Activated CD8-positive, alpha-beta T cell treated with anti-CD3 and anti-CD28 coated beads for 36 hours (primary cell): ENCODE results near the gene SMCO2. TPM values are rescaled to one million over a fixed set of nuclear protein-coding genes. Genes with fewer than 3 reads are reported as not detected.
"Not testable (repeated sequence)": the region's sequence is repeated elsewhere in the genome, so short reads cannot be mapped to it uniquely, and the experiment has no call there.

Experiments used
- ATAC-seq: fragments of 200-7000 bp; cut with Tn5 transposase; one replicate; pipeline ENCODE4 v1.10.0; 2021; ENCODE audit warnings: mild to moderate bottlenecking, moderate library complexity
- CTCF ChIA-PET: fragments of 350-600 bp; sonication (Branson Sonifier 250); formaldehyde crosslinking; loops from one replicate; lab custom pipeline; 2021; ENCODE audit warnings: antibody characterized with exemption; lab: Charles Lee
- POLR2A ChIA-PET: fragments of 350-600 bp; sonication (Branson Sonifier 250); formaldehyde crosslinking; loops from one replicate; lab custom pipeline; 2021; ENCODE audit warnings: antibody characterized with exemption; lab: Charles Lee
- DNase-seq: peaks from one replicate; pipeline ENCODE4 v3.0.0-alpha.2; 2020
- H3K27ac Mint-ChIP-seq: one replicate; pipeline ENCODE4 v1.8.0; 2021; ENCODE audit warnings: mild to moderate bottlenecking, mixed read lengths
- H3K27me3 Mint-ChIP-seq: one replicate; pipeline ENCODE4 v1.8.0; 2021; ENCODE audit warnings: mixed read lengths
- H3K36me3 Mint-ChIP-seq: one replicate; pipeline ENCODE4 v1.8.0; 2021; ENCODE audit warnings: low read depth, mixed read lengths
- H3K4me1 Mint-ChIP-seq: one replicate; pipeline ENCODE4 v1.8.0; 2021; ENCODE audit warnings: low read depth, mixed read lengths
- H3K4me3 Mint-ChIP-seq: one replicate; pipeline ENCODE4 v1.8.0; 2021; ENCODE audit warnings: mild to moderate bottlenecking, moderate library complexity, mixed read lengths
- H3K9me3 Mint-ChIP-seq: one replicate; pipeline ENCODE4 v1.8.0; 2021; ENCODE audit warnings: mixed read lengths
- CTCF ChIP-seq: fragments of 200-600 bp; IDR thresholded peaks from one replicate; pipeline ENCODE4 v1.8.0; 2022; ENCODE audit warnings: antibody characterized with exemption, mild to moderate bottlenecking
- intact Hi-C: fragments of 100-400 bp; cut with micrococcal nuclease; formaldehyde crosslinking; loops from one replicate; pipeline ENCODE4 v1.10.0; 2022
- total RNA-seq, 2 experiments: library from RNA; stranded (reverse); gene quantifications; one replicate each; pipeline ENCODE4 v1.2.3, GENCODE V29; 2021

SMCO2 gene
- total RNA-seq, 2 experiments from 2014 or later = 0.32 TPM; not detected in 1

GRCh38 chr12:27542628-27543027 lies 96.1 kb downstream of the SMCO2 start:
- no peaks in the 10 kb centered on the region for H3K4me1 Mint-ChIP-seq
- CTCF ChIA-PET = interaction anchor here (2.5 kb wide), 1 partner anchor 107 kb away, joined by 6 read pairs; no protein-coding TSS in a partner anchor
- H3K27me3 Mint-ChIP-seq = peaks cover 9% of the 10 kb centered on the region
- no peak for DNase-seq
- no peak for ATAC-seq
- POLR2A ChIA-PET = no interaction called here
- H3K4me3 Mint-ChIP-seq = no peak overlapping the region
- intact Hi-C loops = no loop called here
- H3K36me3 Mint-ChIP-seq = peaks cover 2% of the 10 kb centered on the region
- no peak for TF ChIP-seq CTCF
- no peaks in the 10 kb centered on the region for H3K9me3 Mint-ChIP-seq
- H3K27ac Mint-ChIP-seq = no peak overlapping the region

GRCh38 chr12:27544858-27545257 lies 98.3 kb downstream of the SMCO2 start:
- Mint-ChIP-seq H3K4me1 (peaks cover 11% of the 10 kb centered on the region), H3K27me3 (peaks cover 17% of the 10 kb centered on the region)
- POLR2A ChIA-PET = interaction anchor here (0.7 kb wide), 1 partner anchor 83 kb away, joined by 3 read pairs; no protein-coding TSS in a partner anchor
- ATAC-seq, CTCF ChIA-PET, DNase-seq, H3K4me3 Mint-ChIP-seq, H3K27ac Mint-ChIP-seq, H3K9me3 Mint-ChIP-seq, intact Hi-C loops, H3K36me3 Mint-ChIP-seq: not testable (repeated sequence)

GRCh38 chr12:27545665-27546064 lies 99.1 kb downstream of the SMCO2 start:
- no peak overlapping the region for H3K4me3 Mint-ChIP-seq

GRCh38 chr12:27547592-27547991 lies 101.1 kb downstream of the SMCO2 start:
- intact Hi-C loops = no loop called here
- Mint-ChIP-seq H3K27me3 (peaks cover 17% of the 10 kb centered on the region), H3K4me1 (peaks cover 11% of the 10 kb centered on the region), H3K27ac (no peak overlapping the region), H3K4me3 (no peak overlapping the region), H3K36me3 (peaks cover 2% of the 10 kb centered on the region), H3K9me3 (no peaks in the 10 kb centered on the region)
- TF ChIP-seq CTCF = no peak
- ChIA-PET CTCF (no interaction called here), POLR2A (interaction anchor here (0.6 kb wide), 1 partner anchor 16 kb away, joined by 3 read pairs; no protein-coding TSS in a partner anchor)
- ATAC-seq (no peak), DNase-seq (no peak)

More at GRCh38 chr12:27545665-27546064, 99.1 kb downstream of the SMCO2 start:
- intact Hi-C loops = no loop called here
- Mint-ChIP-seq H3K9me3 (no peaks in the 10 kb centered on the region), H3K36me3 (peaks cover 2% of the 10 kb centered on the region), H3K4me1 (peaks cover 11% of the 10 kb centered on the region), H3K27ac (no peak overlapping the region), H3K27me3 (peaks cover 17% of the 10 kb centered on the region)
- DNase-seq (no peak), ATAC-seq (no peak)
- TF ChIP-seq CTCF = no peak
- ChIA-PET POLR2A (no interaction called here), CTCF (no interaction called here)

- intact Hi-C loops = loop anchor here (2.0 kb wide), 1 partner anchor 14 kb away; no protein-coding TSS in a partner anchor
- peaks cover 11% of the 10 kb centered on the region for H3K4me1 Mint-ChIP-seq
- peaks cover 2% of the 10 kb centered on the region for H3K36me3 Mint-ChIP-seq
- peaks cover 17% of the 10 kb centered on the region for H3K27me3 Mint-ChIP-seq
- no peak for DNase-seq
- H3K9me3 Mint-ChIP-seq = no peaks in the 10 kb centered on the region
- POLR2A ChIA-PET = no interaction called here
- CTCF ChIA-PET = no interaction called here
- no peak overlapping the region for H3K4me3 Mint-ChIP-seq
- TF ChIP-seq CTCF = no peak
- no peak overlapping the region for H3K27ac Mint-ChIP-seq
- ATAC-seq = no peak
Observed at GRCh38 chr12:27548301-27549199, 102.0 kb downstream of the SMCO2 start.
